MV-4-11 (cell line): ENCODE data around the gene MDFIC.

Source experiments
- DNase-seq: peaks from one replicate; lab custom pipeline; 2025; lab: John Stamatoyannopoulos, UW

Gene MDFIC

DNA sequence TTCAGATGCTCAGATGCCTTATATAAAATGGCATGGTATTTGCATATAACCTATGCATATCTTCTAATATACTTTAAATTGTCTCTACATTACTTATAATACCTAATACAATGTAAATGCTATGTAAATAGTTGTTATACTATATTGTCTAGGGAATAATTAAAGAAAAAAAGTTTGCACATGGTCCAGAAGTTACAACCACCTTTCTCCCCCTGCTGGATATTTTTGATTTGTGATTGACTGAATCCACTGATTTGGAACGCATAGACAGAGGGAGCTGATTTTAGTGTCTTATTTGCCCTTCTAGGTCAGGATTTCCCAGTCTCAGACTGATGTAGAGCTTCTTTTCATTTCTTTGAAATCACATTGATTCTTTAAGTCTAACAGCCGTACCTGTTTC is 31.8 kb downstream of the MDFIC start:
- no peak for DNase-seq

DNA sequence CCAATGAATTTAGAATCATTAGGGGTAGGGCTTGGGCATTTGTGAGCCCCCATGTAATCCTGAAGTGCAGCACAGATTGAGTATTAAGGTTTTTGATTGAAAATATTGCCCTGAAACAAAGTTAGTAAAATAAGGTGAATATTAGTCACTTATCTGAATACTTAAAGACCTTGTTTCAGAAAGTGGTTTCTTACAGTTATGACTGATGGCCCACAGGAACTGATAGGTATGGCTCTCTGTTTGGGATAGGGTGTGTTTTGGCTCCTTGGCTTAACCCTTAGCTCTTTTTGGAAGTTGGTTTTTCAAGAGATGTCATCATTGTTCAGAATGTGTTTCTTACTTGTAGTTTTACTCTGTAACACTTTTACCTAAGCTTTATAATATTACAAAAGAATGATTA is 34.8 kb downstream of the MDFIC start:
- DNase-seq, result no peak

GRCh38 chr7:114957444-114957843 is 35.5 kb downstream of the MDFIC start:
- peak; percentile 14 for DNase-seq

GRCh38 chr7:114959931-114960330 is 38.0 kb downstream of the MDFIC start:
- DNase-seq, result no peak

DNA sequence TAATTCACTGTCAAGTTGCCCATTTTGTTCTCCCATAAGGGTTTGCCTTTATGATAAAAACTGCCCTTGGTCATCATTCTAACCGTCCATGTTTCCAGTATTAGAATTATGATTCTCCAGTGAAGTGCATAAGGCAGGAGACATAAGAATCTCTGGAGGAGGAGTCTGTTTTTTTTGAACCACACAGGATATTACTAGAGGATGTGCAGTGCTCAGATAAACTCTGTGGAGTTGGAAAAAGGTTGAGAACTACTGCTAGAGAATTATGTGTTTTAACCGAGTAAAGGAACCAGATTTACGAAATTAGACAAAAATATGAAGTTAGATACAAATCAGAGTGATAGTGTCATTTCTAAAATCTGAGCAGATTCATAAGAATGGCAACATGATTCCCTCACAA is 40.5 kb downstream of the MDFIC start:
- DNase-seq, result no peak

DNA sequence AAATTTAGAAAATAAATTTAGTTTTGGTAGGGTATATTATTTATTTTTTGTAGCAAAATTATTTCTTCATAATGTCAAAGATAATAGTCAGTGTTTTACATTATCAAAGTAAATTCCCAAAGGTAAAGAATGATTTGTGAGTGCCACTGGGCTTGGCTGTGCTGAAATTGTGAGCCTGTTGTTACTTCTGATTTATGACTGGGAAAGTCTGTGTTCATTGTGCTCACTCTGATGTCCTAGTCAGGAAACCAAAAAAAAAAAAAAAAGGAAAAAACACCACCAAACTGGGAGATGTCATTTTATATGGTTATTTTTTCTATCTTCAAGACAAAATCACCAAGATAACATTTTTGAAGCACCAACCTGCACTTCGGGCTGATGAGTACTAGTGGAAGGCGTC is 44.3 kb downstream of the MDFIC start:
- DNase-seq, result no peak

DNA sequence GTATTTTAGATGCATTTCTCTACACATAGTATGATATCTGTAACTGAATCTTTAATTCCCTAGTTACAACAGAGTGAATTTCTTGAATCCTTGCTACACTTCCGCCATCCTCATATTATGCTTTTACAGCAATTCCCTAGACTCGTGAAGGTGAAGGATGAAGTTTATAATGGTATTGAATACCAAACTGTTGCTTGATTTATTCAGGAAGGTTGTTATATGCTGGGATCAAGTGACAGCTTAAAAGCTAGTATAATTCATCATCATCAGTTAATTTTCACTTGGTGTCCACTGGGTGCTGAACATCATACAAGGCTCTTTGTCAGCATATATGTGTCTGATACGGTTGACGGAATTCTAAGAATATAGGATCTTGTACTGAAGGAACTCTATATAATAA is 47.2 kb downstream of the MDFIC start:
- DNase-seq, result no peak

- DNase-seq, result no peak
Observed at GRCh38 chr7:114970308-114970707, 48.4 kb downstream of the MDFIC start.

- no peak for DNase-seq
Observed at GRCh38 chr7:114970732-114971131, 48.8 kb downstream of the MDFIC start.

- no peak for DNase-seq
Observed at GRCh38 chr7:114972567-114972966, 50.7 kb downstream of the MDFIC start.

DNA sequence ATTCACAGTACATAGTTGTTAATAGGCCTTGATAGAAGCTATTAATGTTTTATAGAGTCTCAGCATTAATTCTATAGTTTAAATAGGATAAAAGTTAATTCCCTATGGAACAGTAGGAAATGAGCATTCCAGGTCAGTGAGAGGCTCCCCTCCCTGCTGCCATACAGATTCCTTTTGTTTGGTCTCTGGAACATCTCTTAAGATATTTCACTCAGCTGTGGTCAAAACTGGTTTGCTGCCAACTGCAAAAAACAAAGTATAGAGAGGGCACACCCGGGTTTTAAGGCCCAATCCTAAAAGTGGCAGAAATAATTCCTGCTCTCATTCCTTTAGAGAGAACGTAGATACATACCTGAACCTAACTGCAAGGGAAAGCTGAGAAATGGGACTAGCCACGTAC is 51.3 kb downstream of the MDFIC start:
- no peak for DNase-seq

DNA sequence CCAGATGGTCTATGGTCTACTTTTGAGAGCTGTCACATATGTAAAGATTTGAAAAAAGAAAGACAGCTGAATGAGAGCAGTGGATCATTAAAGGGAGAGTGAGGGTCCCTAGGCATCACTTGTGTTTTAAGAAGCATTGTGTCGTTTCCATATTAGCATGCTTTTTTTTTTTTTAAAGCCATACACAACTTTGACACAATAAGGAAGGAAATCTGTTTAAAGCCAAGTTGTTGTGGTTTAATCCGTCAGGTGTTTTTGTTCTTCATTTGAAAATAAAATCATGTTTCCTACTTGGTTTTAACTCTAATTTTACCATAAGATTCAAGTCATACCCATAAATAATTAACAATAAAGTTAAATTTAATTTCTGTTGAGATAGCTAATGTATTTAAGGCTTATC is 53.5 kb downstream of the MDFIC start:
- no peak for DNase-seq

GRCh38 chr7:114976666-114977065 is 54.8 kb downstream of the MDFIC start:
- no peak for DNase-seq

- no peak for DNase-seq
Observed at GRCh38 chr7:114977277-114977676, 55.4 kb downstream of the MDFIC start.

GRCh38 chr7:114979388-114979787 is 57.5 kb downstream of the MDFIC start:
- DNase-seq, result no peak

GRCh38 chr7:114979803-114980507 is 58.1 kb downstream of the MDFIC start:
- DNase-seq, result no peak

DNA sequence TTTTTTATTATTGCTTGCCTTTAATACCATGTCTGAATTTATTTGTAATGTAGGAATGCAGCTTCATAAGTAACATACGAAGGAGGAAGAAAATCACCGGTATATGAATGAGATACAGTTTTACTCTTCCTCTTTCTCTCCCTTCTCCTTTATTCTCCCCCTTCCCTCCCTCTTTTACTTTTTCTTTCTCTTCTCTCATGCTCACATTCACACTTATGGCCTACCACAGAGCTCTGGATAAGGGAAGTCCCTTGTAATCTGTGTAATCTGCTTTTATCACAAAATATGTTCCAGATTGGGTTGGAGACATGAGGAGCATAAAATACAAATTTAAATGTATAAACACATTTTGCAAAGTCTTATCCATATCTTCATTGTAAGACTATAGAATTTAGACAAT is 59.4 kb downstream of the MDFIC start:
- peak; percentile 24 for DNase-seq

GRCh38 chr7:114985116-114985715 is 63.3 kb downstream of the MDFIC start:
- no peak for DNase-seq

DNA sequence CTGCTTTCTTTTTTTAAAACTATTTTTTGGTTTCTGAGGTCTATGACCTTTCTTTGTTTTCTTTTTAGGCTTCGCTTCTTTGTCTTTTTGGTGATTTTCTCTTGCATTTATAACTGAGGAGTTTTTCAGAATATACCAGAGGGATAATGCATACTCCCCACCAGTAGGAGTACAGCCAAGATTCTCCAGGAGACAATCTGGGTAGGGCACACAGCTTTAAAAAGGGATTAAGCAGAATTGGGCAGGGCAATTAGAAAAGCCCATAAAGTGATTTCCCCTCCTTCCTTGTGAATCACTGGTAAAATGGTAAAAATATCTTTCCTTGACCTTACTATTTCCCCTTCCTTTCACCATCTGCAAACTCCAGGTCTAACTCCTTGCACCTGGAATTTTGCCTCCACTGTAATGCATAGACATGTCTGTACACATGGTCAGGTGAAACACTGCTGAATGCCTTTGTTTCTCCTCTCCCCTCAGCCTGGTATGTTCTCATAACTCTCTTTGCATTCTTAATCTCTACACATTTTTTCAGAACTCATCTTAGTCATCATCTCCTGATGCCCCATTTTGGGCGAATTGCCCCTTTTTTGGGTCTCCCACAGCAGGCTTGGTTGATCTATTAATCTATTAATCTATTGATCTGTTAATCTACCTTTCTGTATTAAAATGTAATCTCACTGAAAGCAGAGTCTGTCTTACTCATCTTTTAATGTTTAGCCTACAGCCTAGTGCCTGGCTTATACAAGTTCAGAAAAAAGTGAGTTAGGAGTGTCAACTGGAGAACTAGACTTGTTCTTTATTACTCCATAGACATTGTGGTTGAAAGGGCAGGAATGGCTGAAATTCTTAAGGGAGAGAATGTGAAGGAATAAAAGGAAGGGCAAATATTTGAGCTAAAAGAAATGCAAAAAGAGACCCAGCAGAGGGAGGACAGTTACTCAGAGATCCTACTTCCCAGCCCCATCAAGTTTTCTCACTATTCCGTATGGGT is 64.6 kb downstream of the MDFIC start:
- no peak for DNase-seq

GRCh38 chr7:114988026-114988425 is 66.1 kb downstream of the MDFIC start:
- DNase-seq, result no peak

DNA sequence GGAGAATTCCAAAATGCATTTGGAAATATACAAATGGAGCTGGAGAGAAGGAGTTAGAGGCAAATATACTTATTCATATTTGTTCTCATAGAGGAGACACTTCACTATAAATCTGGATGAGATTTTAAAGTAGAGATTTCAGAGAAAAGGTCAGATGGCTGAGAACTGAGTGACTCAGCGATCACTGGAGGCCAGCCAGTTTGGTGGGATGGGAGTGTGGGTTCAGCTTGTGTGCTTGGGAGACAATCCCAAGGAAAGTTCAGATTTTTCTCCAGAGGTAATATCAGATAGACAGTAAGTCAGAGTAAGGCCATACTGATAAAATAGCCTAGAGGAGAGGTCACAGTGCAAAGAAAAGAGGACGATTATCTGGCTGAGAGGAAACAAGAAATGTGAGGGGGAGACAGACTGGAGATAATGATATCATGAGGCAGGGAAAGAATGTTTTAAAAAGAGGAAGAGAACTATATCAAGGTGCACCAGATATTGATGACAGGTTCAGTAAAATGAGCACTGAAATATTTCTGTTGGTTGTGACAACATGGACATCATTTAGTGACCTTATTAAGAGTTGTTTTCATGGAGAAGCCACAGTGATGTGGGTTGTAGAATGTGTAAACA is 67.0 kb downstream of the MDFIC start:
- no peak for DNase-seq

DNA sequence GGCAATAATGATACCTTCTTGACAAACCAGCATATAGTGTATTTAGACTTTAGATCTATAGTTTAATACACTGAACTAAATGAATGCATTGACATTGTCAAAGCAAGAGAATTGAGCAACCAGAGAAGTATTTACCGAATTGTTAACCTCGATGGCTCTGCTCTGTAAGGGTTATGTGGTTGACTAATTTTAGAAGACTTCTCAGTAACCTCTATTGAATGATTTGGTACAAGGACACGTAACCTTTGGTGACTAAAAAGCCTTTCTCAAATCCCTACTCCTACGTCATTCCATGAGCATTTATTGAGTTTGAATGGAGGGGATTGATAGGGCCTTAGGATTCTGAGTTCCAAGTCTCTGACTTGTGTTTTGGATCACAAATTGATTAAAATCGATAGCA is 67.6 kb downstream of the MDFIC start:
- no peak for DNase-seq
